Mesothelial cell of epicardium (in vitro differentiated cells): Measurements from ENCODE around the gene SPAG7. TPM values are rescaled to one million over a fixed set of nuclear protein-coding genes. Genes with fewer than 3 reads are reported as not detected.

Experiments
- DNase-seq, 2 experiments: peaks; one replicate each; pipeline ENCODE4 v3.0.0; 2021; ENCODE audit warnings: low spot score in 2 of 2; ENCODE audit not compliant: unreplicated experiment in 2 of 2
- H3K27ac Mint-ChIP-seq: 2 replicates; pipeline ENCODE4 v1.8.0; 2021; ENCODE audit warnings: mixed read lengths
- H3K27me3 Mint-ChIP-seq: 2 replicates; pipeline ENCODE4 v1.8.0; 2021; ENCODE audit warnings: low read depth, mixed read lengths
- H3K36me3 Mint-ChIP-seq: 2 replicates; pipeline ENCODE4 v1.8.0; 2021; ENCODE audit warnings: mixed read lengths
- H3K4me1 Mint-ChIP-seq: 2 replicates; pipeline ENCODE4 v1.8.0; 2021; ENCODE audit warnings: mixed read lengths
- H3K4me3 Mint-ChIP-seq: 2 replicates; pipeline ENCODE4 v1.8.0; 2021; ENCODE audit warnings: mild to moderate bottlenecking, moderate library complexity, mixed read lengths
- H3K9me3 Mint-ChIP-seq: 2 replicates; pipeline ENCODE4 v1.8.0; 2021; ENCODE audit warnings: mixed read lengths
- CTCF ChIP-seq: fragments of 200-600 bp; sonication (generic); IDR thresholded peaks from one replicate; pipeline ENCODE4 v1.5.0; 2021; ENCODE audit warnings: antibody characterized with exemption; ENCODE audit not compliant: unreplicated experiment
- total RNA-seq: library from RNA; stranded (reverse); gene quantifications from 3 replicates; pipeline ENCODE4 v1.2.1, GENCODE V29; 2021

Gene SPAG7
- total RNA-seq, 1 donor from 2014 or later: 72.8 TPM

GRCh38 chr17:4994081-4994595 lies 26.5 kb upstream of the SPAG7 start:
- TF ChIP-seq CTCF: no peak
- H3K36me3 Mint-ChIP-seq: no peaks in the 10 kb centered on the region
- DNase-seq: no peak
- peaks cover 5% of the 10 kb centered on the region for H3K27me3 Mint-ChIP-seq
- no peak overlapping the region for H3K4me3 Mint-ChIP-seq
- H3K4me1 Mint-ChIP-seq: peaks cover 14% of the 10 kb centered on the region
- H3K27ac Mint-ChIP-seq: no peak overlapping the region
- no peaks in the 10 kb centered on the region for H3K9me3 Mint-ChIP-seq

GRCh38 chr17:4987767-4988567 lies 20.4 kb upstream of the SPAG7 start:
- DNase-seq: no peak
- TF ChIP-seq CTCF: no peak
- peak overlapping the region; percentile 89 for H3K27ac Mint-ChIP-seq
- no peaks in the 10 kb centered on the region for H3K36me3 Mint-ChIP-seq
- no peaks in the 10 kb centered on the region for H3K9me3 Mint-ChIP-seq
- peak overlapping the region; percentile 81 for H3K4me3 Mint-ChIP-seq
- peaks cover 27% of the 10 kb centered on the region for H3K4me1 Mint-ChIP-seq
- H3K27me3 Mint-ChIP-seq: no peaks in the 10 kb centered on the region

- TF ChIP-seq CTCF: peak; percentile 69
- Mint-ChIP-seq H3K36me3 (peaks cover 4% of the 10 kb centered on the region), H3K27ac (peak within 1 kb of the TSS; percentile 89), H3K27me3 (no peaks in the 10 kb centered on the region), H3K4me3 (peak within 1 kb of the TSS; percentile 81), H3K4me1 (peaks cover 27% of the 10 kb centered on the region), H3K9me3 (no peaks in the 10 kb centered on the region)
- DNase-seq: peak; percentile 57 to 76
These were observed 19.5 kb upstream of the SPAG7 start, which contains the start of gene CAMTA2 for GRCh38 chr17:4986951-4987766. TSS of gene CAMTA2 (minus strand) at chr17:4987675. CDS start at chr17:4986222, 1,453 bp downstream.

- Mint-ChIP-seq H3K4me3 (peak overlapping the region; percentile 81), H3K4me1 (peaks cover 27% of the 10 kb centered on the region), H3K36me3 (peaks cover 4% of the 10 kb centered on the region), H3K9me3 (no peaks in the 10 kb centered on the region), H3K27me3 (no peaks in the 10 kb centered on the region), H3K27ac (peak overlapping the region; percentile 66)
- TF ChIP-seq CTCF: no peak
- no peak for DNase-seq
These were observed 18.8 kb upstream of the SPAG7 start for GRCh38 chr17:4986403-4986802.

- no peak overlapping the region for H3K4me3 Mint-ChIP-seq
- H3K27ac Mint-ChIP-seq: no peak overlapping the region
- H3K36me3 Mint-ChIP-seq: peaks cover 11% of the 10 kb centered on the region
- H3K4me1 Mint-ChIP-seq: peaks cover 16% of the 10 kb centered on the region
- H3K9me3 Mint-ChIP-seq: no peaks in the 10 kb centered on the region
- no peaks in the 10 kb centered on the region for H3K27me3 Mint-ChIP-seq
- TF ChIP-seq CTCF: no peak
- DNase-seq: no peak
These were observed 14.7 kb upstream of the SPAG7 start for GRCh38 chr17:4982305-4982704.
